Tibial artery (tissue), 4 donors: ENCODE measurements around the gene OPCML.

ENCODE experiments used
- DNase-seq, 2 donors: peaks; one replicate each; pipeline ENCODE4 v3.0.0-alpha.2; 2019
- H3K27ac ChIP-seq, 2 donors: fragments of 200-600 bp; sonication (generic) in 1 of 2; 1 replicate in 1 of 2; 2 replicates in 1 of 2; pipeline ENCODE4 v1.5.1; 2018 to 2019; ENCODE audit warnings: mild to moderate bottlenecking in 1 of 2
- H3K27me3 ChIP-seq, 2 donors: fragments of 200-600 bp; sonication (generic) in 1 of 2; one replicate each; pipeline versions ENCODE4 v1.5.1 to v1.6.0; 2016 to 2019
- H3K36me3 ChIP-seq, 3 donors: fragments of 200-600 bp; sonication (generic) in 2 of 3; one replicate each; pipeline ENCODE4 v1.5.1; 2016 to 2019; ENCODE audit warnings: mild to moderate bottlenecking in 2 of 3
- H3K4me1 ChIP-seq, 4 donors: fragments of 200-600 bp; sonication (generic) in 2 of 4; 1 replicate in 3 of 4; 2 replicates in 1 of 4; pipeline ENCODE4 v1.5.1; 2016 to 2019
- H3K4me3 ChIP-seq, 2 donors: fragments of 200-600 bp; sonication (generic) in 1 of 2; 1 replicate in 1 of 2; 2 replicates in 1 of 2; pipeline ENCODE4 v1.5.1; 2018 to 2019; ENCODE audit warnings: mild to moderate bottlenecking in 2 of 2
- H3K9me3 ChIP-seq, 3 donors: fragments of 200-600 bp; sonication (generic) in 1 of 3; one replicate each; pipeline ENCODE4 v1.5.1; 2016 to 2019
- CTCF ChIP-seq, 2 experiments: fragments of 200-600 bp in 1 of 2; fragments of 450-650 bp in 1 of 2; IDR thresholded peaks; one replicate each; pipeline ENCODE4 v1.5.1; 2017 to 2019; ENCODE audit warnings: antibody characterized with exemption in 2 of 2, mild to moderate bottlenecking in 1 of 2, moderate library complexity in 1 of 2
- intact Hi-C: fragments of 100-400 bp; cut with DNase I; formaldehyde crosslinking; loops from one replicate; pipeline ENCODE4 v1.15.0; 2023; ENCODE audit warnings: low total_unique reads

Gene OPCML

GRCh38 chr11:132792341-132793140 lies 739.8 kb downstream of the OPCML start:
- H3K9me3 ChIP-seq: no peaks in the 10 kb centered on the region
- H3K27me3 ChIP-seq: no peaks in the 10 kb centered on the region
- intact Hi-C loops: no loop called here
- no peak overlapping the region for H3K27ac ChIP-seq
- H3K4me3 ChIP-seq: no peak overlapping the region
- no peaks in the 10 kb centered on the region for H3K36me3 ChIP-seq
- TF ChIP-seq CTCF (IDR thresholded peaks at IDR 0.05): no peak
- no peak for DNase-seq
- H3K4me1 ChIP-seq: no peaks in the 10 kb centered on the region

GRCh38 chr11:132790971-132791370 lies 741.3 kb downstream of the OPCML start:
- H3K27ac ChIP-seq: no peak overlapping the region
- intact Hi-C loops: no loop called here
- TF ChIP-seq CTCF (IDR thresholded peaks at IDR 0.05): no peak
- no peak for DNase-seq
- H3K27me3 ChIP-seq: no peaks in the 10 kb centered on the region
- no peak overlapping the region for H3K4me3 ChIP-seq
- no peaks in the 10 kb centered on the region for H3K9me3 ChIP-seq
- no peaks in the 10 kb centered on the region for H3K36me3 ChIP-seq
- H3K4me1 ChIP-seq: no peaks in the 10 kb centered on the region

- intact Hi-C loops: no loop called here
Measured at GRCh38 chr11:132790466-132790865, 741.8 kb downstream of the OPCML start.

GRCh38 chr11:132788816-132789325 lies 743.4 kb downstream of the OPCML start:
- Histone ChIP-seq H3K36me3 (no peaks in the 10 kb centered on the region), H3K4me1 (no peaks in the 10 kb centered on the region), H3K9me3 (no peaks in the 10 kb centered on the region), H3K27me3 (no peaks in the 10 kb centered on the region), H3K27ac (no peak overlapping the region), H3K4me3 (no peak overlapping the region)
- no peak for DNase-seq
- TF ChIP-seq CTCF (IDR thresholded peaks at IDR 0.05): no peak
- intact Hi-C loops: no loop called here

More at GRCh38 chr11:132790466-132790865, 741.8 kb downstream of the OPCML start:
- Histone ChIP-seq H3K27ac (no peak overlapping the region), H3K9me3 (no peaks in the 10 kb centered on the region), H3K4me1 (no peaks in the 10 kb centered on the region), H3K27me3 (no peaks in the 10 kb centered on the region), H3K36me3 (no peaks in the 10 kb centered on the region), H3K4me3 (no peak overlapping the region)
- TF ChIP-seq CTCF (IDR thresholded peaks at IDR 0.05): no peak
- DNase-seq: no peak

GRCh38 chr11:132785878-132786277 lies 746.4 kb downstream of the OPCML start:
- no peak for TF ChIP-seq CTCF (IDR thresholded peaks at IDR 0.05)
- Histone ChIP-seq H3K4me3 (no peak overlapping the region), H3K27me3 (no peaks in the 10 kb centered on the region), H3K9me3 (no peaks in the 10 kb centered on the region), H3K27ac (no peak overlapping the region), H3K36me3 (no peaks in the 10 kb centered on the region), H3K4me1 (no peaks in the 10 kb centered on the region)
- DNase-seq: no peak
- intact Hi-C loops: no loop called here
